Endodermal cell (in vitro differentiated cells): Measurements from ENCODE around the gene SH3D19. TPM values are rescaled to one million over a fixed set of nuclear protein-coding genes. Genes with fewer than 3 reads are reported as not detected.

Source experiments
- DNase-seq: peaks from one replicate; pipeline ENCODE4 v3.0.0-alpha.2; 2017
- H3K27ac ChIP-seq: 2 replicates; pipeline ENCODE4 v1.5.1; 2013; ENCODE audit warnings: mild to moderate bottlenecking, low read depth, low read length, moderate library complexity
- H3K27me3 ChIP-seq: 2 replicates; pipeline ENCODE4 v1.6.1; 2013; ENCODE audit warnings: mild to moderate bottlenecking, low read length, moderate library complexity; ENCODE audit not compliant: insufficient read depth, control insufficient read depth, poor library complexity, severe bottlenecking
- H3K36me3 ChIP-seq: 2 replicates; pipeline ENCODE4 v1.7.0; 2013; ENCODE audit warnings: mild to moderate bottlenecking, low read length, moderate library complexity; ENCODE audit not compliant: control insufficient read depth, insufficient read depth
- H3K4me1 ChIP-seq: one replicate; pipeline ENCODE4 v1.7.0; 2013; ENCODE audit warnings: low read length; ENCODE audit not compliant: control insufficient read depth, insufficient read depth
- H3K4me3 ChIP-seq: 2 replicates; pipeline ENCODE4 v1.5.1; 2013; ENCODE audit warnings: mild to moderate bottlenecking, low read length, moderate library complexity
- H3K9ac ChIP-seq: 2 replicates; pipeline ENCODE4 v1.6.1; 2013; ENCODE audit warnings: mild to moderate bottlenecking, low read length, moderate library complexity; ENCODE audit not compliant: poor library complexity, severe bottlenecking; ENCODE audit errors: extremely low read depth
- H3K9me3 ChIP-seq: 2 replicates; pipeline ENCODE4 v1.6.1; 2013; ENCODE audit warnings: mild to moderate bottlenecking, low read length, moderate library complexity; ENCODE audit not compliant: control insufficient read depth
- H3K27ac Mint-ChIP-seq: 2 replicates; pipeline ENCODE4 v1.8.0; 2020; ENCODE audit warnings: mixed read lengths
- H3K27me3 Mint-ChIP-seq: 2 replicates; pipeline ENCODE4 v1.8.0; 2021; ENCODE audit warnings: mild to moderate bottlenecking, mixed read lengths; ENCODE audit not compliant: insufficient read depth
- H3K36me3 Mint-ChIP-seq: 2 replicates; pipeline ENCODE4 v1.8.0; 2020; ENCODE audit warnings: low read depth, mixed read lengths
- H3K4me1 Mint-ChIP-seq: 2 replicates; pipeline ENCODE4 v1.8.0; 2020; ENCODE audit warnings: mixed read lengths
- H3K4me3 Mint-ChIP-seq: 2 replicates; pipeline ENCODE4 v1.8.0; 2020; ENCODE audit warnings: mild to moderate bottlenecking, moderate library complexity, mixed read lengths
- H3K9me3 Mint-ChIP-seq: 2 replicates; pipeline ENCODE4 v1.8.0; 2020; ENCODE audit warnings: mild to moderate bottlenecking, mixed read lengths
- CTCF ChIP-seq: fragments of 200-600 bp; sonication (generic); conservative IDR thresholded peaks from 2 replicates; pipeline ENCODE4 v1.5.0; 2021; ENCODE audit warnings: antibody characterized with exemption, mild to moderate bottlenecking
- WGBS, 2 experiments: methylation state at CpG; one replicate each; pipeline versions ENCODE4 v1.1.5 to v1.1.7; 2013; ENCODE audit warnings: missing lambda C conversion rate in 2 of 2, mixed read lengths in 1 of 2; ENCODE audit not compliant: insufficient coverage in 1 of 2, insufficient read length in 1 of 2; 5-methylcytosine and 5-hydroxymethylcytosine counted together
- total RNA-seq, 2 donors: library from RNA; stranded (reverse); fragmentation: NEBNext Ultra II Directional in 1 of 2; extraction: Animal tissue kit (Norgen Biotek cat#: 25700) in 1 of 2; gene quantifications; 2 replicates in 1 of 2; 3 replicates in 1 of 2; pipeline ENCODE4 v1.2.1, GENCODE V29; 2021

Gene SH3D19
- total RNA-seq, 2 donors from 2014 or later, result 48.8 to 55.6 TPM

DNA sequence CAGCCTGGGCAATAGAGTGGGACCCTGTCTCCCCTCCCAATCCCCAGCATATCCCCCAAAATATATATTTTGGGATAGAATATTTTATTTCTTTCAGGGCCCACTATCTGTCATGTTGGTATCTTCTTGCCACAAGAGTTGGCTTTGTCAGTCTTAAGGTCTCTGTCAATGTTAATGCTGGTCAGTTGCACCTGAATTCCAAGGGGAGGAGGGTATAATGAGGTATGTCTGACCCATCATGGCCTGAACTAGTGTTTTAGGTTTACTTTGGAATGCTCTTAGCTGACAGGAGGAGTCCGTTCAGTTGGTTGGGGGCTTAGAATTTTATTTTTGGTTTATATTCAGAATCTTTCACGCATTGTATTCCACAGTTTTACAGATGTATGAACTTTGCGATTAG is 232.2 kb downstream of the SH3D19 start:
- H3K36me3 Mint-ChIP-seq, result no peaks in the 10 kb centered on the region
- H3K9ac ChIP-seq, result peak overlapping the region; percentile 65
- peaks cover 36% of the 10 kb centered on the region for H3K9me3 Mint-ChIP-seq
- H3K4me3 Mint-ChIP-seq, result no peak overlapping the region
- no peaks in the 10 kb centered on the region for H3K27me3 ChIP-seq
- no peak for TF ChIP-seq CTCF
- H3K27me3 Mint-ChIP-seq, result no peaks in the 10 kb centered on the region
- no peak for DNase-seq
- H3K9me3 ChIP-seq, result peaks cover 5% of the 10 kb centered on the region
- peaks cover 7% of the 10 kb centered on the region for H3K4me1 ChIP-seq
- peak overlapping the region; percentile 51 for H3K4me3 ChIP-seq
- peaks cover 5% of the 10 kb centered on the region for H3K4me1 Mint-ChIP-seq
- WGBS, 2 experiments, result 60 to 65% methylated on average over 3 of the region's 3 CpGs
- H3K36me3 ChIP-seq, result no peaks in the 10 kb centered on the region
- H3K27ac ChIP-seq, result no peak overlapping the region
- H3K27ac Mint-ChIP-seq, result no peak overlapping the region

GRCh38 chr4:151092488-151092887 is 232.9 kb downstream of the SH3D19 start:
- WGBS, 2 experiments, result 49 to 72% methylated on average over 3 of the region's 3 CpGs

GRCh38 chr4:151091047-151091446 is 234.4 kb downstream of the SH3D19 start:
- Histone ChIP-seq H3K4me3 (peak overlapping the region; percentile 0), H3K27me3 (no peaks in the 10 kb centered on the region), H3K4me1 (peaks cover 7% of the 10 kb centered on the region), H3K9me3 (peaks cover 5% of the 10 kb centered on the region), H3K9ac (no peak overlapping the region), H3K27ac (no peak overlapping the region), H3K36me3 (no peaks in the 10 kb centered on the region)
- H3K4me1 Mint-ChIP-seq, result peaks cover 5% of the 10 kb centered on the region
- H3K27me3 Mint-ChIP-seq, result no peaks in the 10 kb centered on the region
- no peak for TF ChIP-seq CTCF
- no peaks in the 10 kb centered on the region for H3K36me3 Mint-ChIP-seq
- no peak overlapping the region for H3K4me3 Mint-ChIP-seq
- H3K9me3 Mint-ChIP-seq, result peaks cover 36% of the 10 kb centered on the region
- WGBS, 2 experiments, result 94% methylated on average over 2 of the region's 2 CpGs; no CpG with 5 or more reads in 1 of the 2 experiments
- DNase-seq, result no peak
- H3K27ac Mint-ChIP-seq, result no peak overlapping the region

More at GRCh38 chr4:151092488-151092887, 232.9 kb downstream of the SH3D19 start:
- H3K9me3 ChIP-seq, result peaks cover 5% of the 10 kb centered on the region
- H3K9ac ChIP-seq, result peak overlapping the region; percentile 65
- Mint-ChIP-seq H3K4me1 (peaks cover 5% of the 10 kb centered on the region), H3K4me3 (no peak overlapping the region), H3K27ac (no peak overlapping the region), H3K9me3 (peaks cover 36% of the 10 kb centered on the region), H3K36me3 (no peaks in the 10 kb centered on the region), H3K27me3 (no peaks in the 10 kb centered on the region)
- no peak overlapping the region for H3K4me3 ChIP-seq
- H3K36me3 ChIP-seq, result no peaks in the 10 kb centered on the region
- TF ChIP-seq CTCF, result no peak
- DNase-seq, result no peak
- H3K4me1 ChIP-seq, result peaks cover 7% of the 10 kb centered on the region
- no peaks in the 10 kb centered on the region for H3K27me3 ChIP-seq
- no peak overlapping the region for H3K27ac ChIP-seq
